GM10266 (cell line): ENCODE measurements around the gene CFAP73.
A peak's percentile ranks its signal among the peaks of the same experiment; 100 is the strongest.

ENCODE experiments used
- DNase-seq: peaks from one replicate; pipeline ENCODE4 v3.0.0; 2012; ENCODE audit errors: extremely low spot score
- TF ChIP-seq, protein P1 (sequence below): IDR thresholded peaks from 2 replicates; pipeline ENCODE4 v1.5.1; 2012; ENCODE audit warnings: mild to moderate bottlenecking, low read depth; ENCODE audit not compliant: control insufficient read depth, insufficient read depth; ENCODE audit errors: missing control alignments

CFAP73 gene

DNA sequence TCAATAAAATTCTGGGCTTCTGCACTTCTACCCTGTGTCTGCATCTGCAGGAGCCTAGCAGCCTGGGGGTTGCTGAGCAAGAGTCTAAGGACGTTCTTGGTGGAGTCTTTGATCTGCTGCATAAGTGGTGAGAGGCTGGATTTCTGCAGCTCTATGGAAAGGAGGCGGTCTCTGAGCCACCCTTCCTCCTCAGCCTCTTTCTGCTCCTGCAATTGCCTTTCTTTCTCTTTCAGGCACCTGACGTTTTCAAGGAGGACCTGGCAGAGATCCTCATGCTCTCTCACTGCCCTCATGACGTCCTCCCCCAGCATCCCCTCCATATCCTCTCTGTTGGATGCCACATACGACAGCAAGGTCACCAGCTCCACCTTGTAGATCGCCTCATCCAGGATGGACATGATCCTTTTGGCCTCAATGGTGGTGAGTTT, 58.1 kb downstream of the CFAP73 start:
- no peak for DNase-seq
- TF ChIP-seq, protein P1, sequence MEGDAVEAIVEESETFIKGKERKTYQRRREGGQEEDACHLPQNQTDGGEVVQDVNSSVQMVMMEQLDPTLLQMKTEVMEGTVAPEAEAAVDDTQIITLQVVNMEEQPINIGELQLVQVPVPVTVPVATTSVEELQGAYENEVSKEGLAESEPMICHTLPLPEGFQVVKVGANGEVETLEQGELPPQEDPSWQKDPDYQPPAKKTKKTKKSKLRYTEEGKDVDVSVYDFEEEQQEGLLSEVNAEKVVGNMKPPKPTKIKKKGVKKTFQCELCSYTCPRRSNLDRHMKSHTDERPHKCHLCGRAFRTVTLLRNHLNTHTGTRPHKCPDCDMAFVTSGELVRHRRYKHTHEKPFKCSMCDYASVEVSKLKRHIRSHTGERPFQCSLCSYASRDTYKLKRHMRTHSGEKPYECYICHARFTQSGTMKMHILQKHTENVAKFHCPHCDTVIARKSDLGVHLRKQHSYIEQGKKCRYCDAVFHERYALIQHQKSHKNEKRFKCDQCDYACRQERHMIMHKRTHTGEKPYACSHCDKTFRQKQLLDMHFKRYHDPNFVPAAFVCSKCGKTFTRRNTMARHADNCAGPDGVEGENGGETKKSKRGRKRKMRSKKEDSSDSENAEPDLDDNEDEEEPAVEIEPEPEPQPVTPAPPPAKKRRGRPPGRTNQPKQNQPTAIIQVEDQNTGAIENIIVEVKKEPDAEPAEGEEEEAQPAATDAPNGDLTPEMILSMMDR = no peak

DNA sequence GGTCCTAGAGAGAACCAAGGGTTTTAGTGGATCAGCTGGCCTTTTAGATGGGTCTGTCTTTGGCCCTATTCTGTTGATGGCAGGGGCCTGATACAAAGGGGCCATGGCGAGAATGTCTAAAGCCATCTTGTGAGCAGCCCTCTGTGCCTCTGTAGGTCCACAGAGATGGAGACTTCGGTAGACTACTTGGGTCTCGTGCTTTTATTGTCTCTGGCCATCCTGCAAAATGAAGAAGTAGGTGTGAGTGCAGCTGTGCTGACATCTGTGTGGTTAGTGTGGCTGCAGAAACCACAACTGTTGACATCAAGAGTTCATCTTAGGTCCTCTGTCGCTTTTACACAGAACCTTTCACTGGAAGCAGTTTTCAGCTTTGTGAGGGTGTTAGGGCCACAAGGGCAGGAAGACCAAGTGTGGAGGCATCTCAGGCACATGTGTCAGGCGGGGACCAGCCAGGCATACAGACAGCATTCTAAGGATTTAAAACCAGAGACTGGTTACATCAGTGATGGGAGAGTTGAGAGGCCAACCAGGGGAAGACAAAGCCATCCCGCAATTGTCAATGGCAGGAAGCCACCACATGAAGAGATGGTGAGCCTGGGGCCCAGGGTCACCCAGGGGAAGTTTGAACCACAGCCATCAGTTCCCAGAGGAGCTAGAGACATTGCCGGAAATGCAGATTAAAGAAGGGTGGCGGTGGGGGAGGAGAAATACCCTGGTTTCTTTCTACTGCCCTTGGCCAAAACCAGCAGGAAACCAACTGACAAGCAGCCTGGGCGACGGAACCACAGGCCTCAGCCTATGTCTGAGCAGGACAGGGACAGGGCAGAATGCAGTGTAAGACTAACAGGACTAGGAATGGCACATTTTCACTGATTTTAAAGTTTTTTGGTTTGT, 58.8 kb downstream of the CFAP73 start:
- peak; percentile 79 for DNase-seq

More for the DNA sequence above, 58.8 kb downstream of the CFAP73 start:
- TF ChIP-seq, protein P1 = no peak
